ENCODE results near the gene PDE4D.

PDE4D gene

GRCh38 chr5:59008816-59009473, 884.6 kb downstream of the PDE4D start:
- TF ChIP-seq CTCF (IDR thresholded peaks at IDR 0.05): no peak
- Histone ChIP-seq H3K27ac (no peak overlapping the region), H3K4me3 (no peak overlapping the region)
- no peak for DNase-seq (ENCODE audit: low spot score)

GRCh38 chr5:59007460-59008063, 886.0 kb downstream of the PDE4D start:
- H3K4me3 ChIP-seq: no peak overlapping the region
- H3K27ac ChIP-seq: no peak overlapping the region
- no peak for DNase-seq (ENCODE audit: low spot score)
- TF ChIP-seq CTCF (IDR thresholded peaks at IDR 0.05): peak; percentile 26

GRCh38 chr5:59005934-59006701, 887.4 kb downstream of the PDE4D start:
- TF ChIP-seq CTCF (IDR thresholded peaks at IDR 0.05): no peak
- DNase-seq (ENCODE audit: low spot score): no peak
- no peak overlapping the region for H3K27ac ChIP-seq

GRCh38 chr5:59003641-59004040, 889.9 kb downstream of the PDE4D start:
- TF ChIP-seq CTCF (IDR thresholded peaks at IDR 0.05): no peak
- Histone ChIP-seq H3K4me3 (no peak overlapping the region), H3K27ac (no peak overlapping the region)
- no peak for DNase-seq (ENCODE audit: low spot score)

More at GRCh38 chr5:59005934-59006701, 887.4 kb downstream of the PDE4D start:
- no peak overlapping the region for H3K4me3 ChIP-seq

GRCh38 chr5:59003124-59003523, 890.4 kb downstream of the PDE4D start:
- no peak overlapping the region for H3K27ac ChIP-seq
- TF ChIP-seq CTCF (IDR thresholded peaks at IDR 0.05): no peak
- DNase-seq (ENCODE audit: low spot score): no peak
- H3K4me3 ChIP-seq: no peak overlapping the region

- no peak for TF ChIP-seq CTCF (IDR thresholded peaks at IDR 0.05)
- Histone ChIP-seq H3K27ac (no peak overlapping the region), H3K4me3 (no peak overlapping the region)
These were observed 891.2 kb downstream of the PDE4D start for GRCh38 chr5:59002162-59002825.

More at GRCh38 chr5:59002162-59002825, 891.2 kb downstream of the PDE4D start:
- no peak for DNase-seq (ENCODE audit: low spot score)
